Lung microvascular endothelial cell (primary cell): ENCODE data around the gene ZNF816. TPM values are rescaled to one million over a fixed set of nuclear protein-coding genes. Genes with fewer than 3 reads are reported as not detected.
"Not testable (repeated sequence)": the region's sequence is repeated elsewhere in the genome, so short reads cannot be mapped to it uniquely, and the experiment has no call there.

ENCODE experiments used
- DNase-seq, 2 donors: peaks; one replicate each; pipeline versions ENCODE4 v3.0.0 to v3.0.0-alpha.2; 2010; ENCODE audit warnings: low read depth in 2 of 2
- total RNA-seq: library from RNA; depleted of rRNA; stranded (reverse); fragments of >200 nt; gene quantifications from 2 replicates; pipeline ENCODE4 v1.2.1, GENCODE V29; 2014

ZNF816 gene
- total RNA-seq, 1 donor from 2014 or later: 6.5 TPM

GRCh38 chr19:52959613-52960295 lies 2.9 kb downstream of the ZNF816 start:
- no peak for DNase-seq

- no peak for DNase-seq
These were observed 5.1 kb downstream of the ZNF816 start for GRCh38 chr19:52957591-52957990.

- no peak for DNase-seq
These were observed 5.8 kb downstream of the ZNF816 start for GRCh38 chr19:52956917-52957316.

GRCh38 chr19:52949422-52949821 lies 13.3 kb downstream of the ZNF816 start:
- DNase-seq: no peak

- DNase-seq: no peak
These were observed 14.5 kb downstream of the ZNF816 start for GRCh38 chr19:52948025-52948770.

GRCh38 chr19:52946322-52947310 lies 16.1 kb downstream of the ZNF816 start:
- peak in 1 of 2 donors; percentile 18 for DNase-seq

- DNase-seq: no peak
These were observed 16.9 kb downstream of the ZNF816 start for GRCh38 chr19:52945652-52946321.

- DNase-seq: not testable (repeated sequence)
These were observed 17.8 kb downstream of the ZNF816 start for GRCh38 chr19:52944703-52945493.

- no peak for DNase-seq
These were observed 18.6 kb downstream of the ZNF816 start for GRCh38 chr19:52943884-52944643.

- DNase-seq: no peak
These were observed 19.4 kb downstream of the ZNF816 start for GRCh38 chr19:52943134-52943883.

GRCh38 chr19:52942386-52943133 lies 20.1 kb downstream of the ZNF816 start:
- DNase-seq: peak; percentile 82 to 86

GRCh38 chr19:52941941-52942385 lies 20.7 kb downstream of the ZNF816 start:
- DNase-seq: peak in 1 of 2 donors; percentile 34

GRCh38 chr19:52941523-52941922 lies 21.2 kb downstream of the ZNF816 start:
- not testable (repeated sequence) for DNase-seq

- DNase-seq: not testable (repeated sequence)
These were observed 21.8 kb downstream of the ZNF816 start for GRCh38 chr19:52940905-52941304.

GRCh38 chr19:52938761-52939160 lies 23.9 kb downstream of the ZNF816 start:
- no peak for DNase-seq

GRCh38 chr19:52936954-52937325 lies 25.7 kb downstream of the ZNF816 start:
- no peak for DNase-seq

GRCh38 chr19:52936151-52936953 lies 26.3 kb downstream of the ZNF816 start:
- DNase-seq: peak in 1 of 2 donors; percentile 12
